NCI-H2196 treated with DMSO at 0.1 percent for 48 hours (cell line): ENCODE measurements around the gene BICD1.

ENCODE experiments used
- DNase-seq: peaks from one replicate; lab custom pipeline; 2025; ENCODE audit not compliant: unreplicated experiment; lab: John Stamatoyannopoulos, UW

Gene BICD1

DNA sequence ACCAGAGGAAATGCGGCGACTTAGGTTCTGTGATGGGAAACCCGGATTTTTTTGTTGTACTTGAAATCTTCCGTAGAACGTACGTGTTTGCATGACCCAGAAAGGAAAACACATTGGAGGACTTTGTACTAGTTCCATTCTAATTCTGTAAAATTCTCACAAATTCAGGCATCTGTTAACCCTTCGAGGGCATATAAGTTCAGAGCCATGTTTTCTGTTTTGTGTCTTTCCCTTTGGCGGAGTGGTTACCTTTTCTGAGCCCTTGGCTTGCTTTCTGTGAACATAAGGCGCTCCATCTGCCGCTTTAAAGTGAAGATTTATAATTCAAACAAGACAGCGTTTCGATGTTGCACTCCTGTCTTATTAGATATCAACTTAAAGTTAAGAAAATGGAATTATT, 34.2 kb downstream of the BICD1 start:
- no peak for DNase-seq

- no peak for DNase-seq
These were observed 38.4 kb downstream of the BICD1 start for GRCh38 chr12:32145096-32145495.

- DNase-seq, result no peak
These were observed 39.6 kb downstream of the BICD1 start for GRCh38 chr12:32146074-32146873.

GRCh38 chr12:32148372-32148771, 41.7 kb downstream of the BICD1 start:
- DNase-seq, result no peak

GRCh38 chr12:32149489-32149888, 42.8 kb downstream of the BICD1 start:
- no peak for DNase-seq

DNA sequence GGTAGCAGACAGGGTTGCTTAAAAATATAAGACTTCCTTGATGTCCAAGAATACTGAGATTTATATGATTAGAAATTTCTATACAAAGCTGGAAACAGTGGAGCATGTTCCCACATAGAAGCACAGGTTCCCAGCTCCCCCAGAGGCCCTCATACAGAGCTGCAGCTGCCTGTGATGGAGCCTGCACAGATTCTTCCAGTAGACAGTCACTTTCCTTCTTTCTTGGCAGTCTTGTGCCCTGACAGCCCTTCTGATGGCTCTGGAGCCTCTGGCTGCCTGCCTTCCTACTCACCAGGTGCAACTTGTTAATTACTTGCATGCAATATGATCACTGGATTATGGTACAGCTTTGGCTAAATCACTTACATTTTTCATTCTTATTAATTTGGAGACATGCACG, 44.4 kb downstream of the BICD1 start:
- no peak for DNase-seq

- no peak for DNase-seq
These were observed 44.9 kb downstream of the BICD1 start for GRCh38 chr12:32151552-32151951.

- no peak for DNase-seq
These were observed 48.4 kb downstream of the BICD1 start for GRCh38 chr12:32155041-32155440.

DNA sequence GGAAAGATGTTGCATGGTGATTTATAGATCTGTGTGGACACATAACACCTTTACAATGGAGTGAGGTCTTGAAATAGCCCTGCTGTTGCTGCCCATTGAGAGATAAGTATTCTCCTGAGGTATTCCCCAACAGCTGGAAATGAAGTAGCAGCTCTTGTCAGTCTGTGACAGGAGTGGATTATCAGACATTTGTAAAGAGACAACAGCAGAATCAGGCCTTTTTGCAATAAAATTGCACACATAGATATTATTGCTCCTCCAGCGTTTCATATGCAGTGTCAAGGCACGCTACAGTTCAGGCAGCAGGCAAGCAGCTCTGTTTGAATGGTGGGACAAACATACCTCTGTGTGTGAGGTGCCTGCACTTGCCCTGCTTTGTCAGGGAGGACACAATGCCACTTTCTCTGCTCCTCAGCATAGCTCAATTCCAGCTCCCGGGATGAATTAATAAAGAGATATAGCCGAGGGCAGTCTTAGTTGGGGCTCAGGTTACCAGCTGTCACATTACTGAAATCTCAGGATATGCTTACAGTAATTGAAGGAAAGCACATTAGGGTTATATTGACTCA, 49.4 kb downstream of the BICD1 start:
- DNase-seq, result no peak

DNA sequence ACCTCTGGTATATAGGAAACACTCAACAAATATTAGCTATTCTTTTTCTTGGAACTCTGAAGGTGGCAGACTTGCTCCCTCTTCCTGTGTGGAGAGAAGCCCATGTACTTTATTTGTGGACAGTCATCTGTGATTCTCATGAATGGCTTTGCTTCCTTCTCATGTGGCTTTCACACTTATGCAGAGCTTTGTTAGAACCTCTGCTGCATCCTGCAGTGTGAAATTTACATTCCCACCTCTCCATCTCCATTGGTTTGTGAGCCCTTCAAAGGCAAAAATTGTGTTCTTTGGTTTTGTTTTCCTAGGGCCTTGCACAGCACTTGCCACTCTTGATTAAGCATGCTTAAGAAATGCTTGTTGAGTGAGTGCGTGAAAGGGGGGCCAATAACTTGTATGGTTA, 51.9 kb downstream of the BICD1 start:
- DNase-seq, result no peak

- no peak for DNase-seq
These were observed 52.7 kb downstream of the BICD1 start for GRCh38 chr12:32159381-32159780.

- DNase-seq, result no peak
These were observed 53.3 kb downstream of the BICD1 start for GRCh38 chr12:32159925-32160324.

DNA sequence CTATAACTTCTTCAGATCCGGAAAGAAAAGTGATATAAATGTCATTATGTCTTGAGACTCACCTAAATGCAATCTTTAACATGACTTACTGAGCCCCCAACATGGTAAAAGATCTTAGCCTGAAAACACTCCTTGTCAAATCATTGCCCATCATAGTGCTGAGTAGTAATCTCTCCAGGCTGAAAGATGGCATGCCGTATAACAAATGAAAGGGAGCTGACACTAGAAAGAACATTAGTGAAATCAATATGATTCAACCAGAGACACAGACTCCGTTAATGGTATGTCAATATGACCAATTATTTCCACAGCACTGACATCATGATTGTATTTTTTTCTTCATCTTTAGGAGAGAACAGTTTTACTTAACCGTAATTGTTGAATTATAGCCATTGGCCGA, 54.4 kb downstream of the BICD1 start:
- DNase-seq, result no peak

DNA sequence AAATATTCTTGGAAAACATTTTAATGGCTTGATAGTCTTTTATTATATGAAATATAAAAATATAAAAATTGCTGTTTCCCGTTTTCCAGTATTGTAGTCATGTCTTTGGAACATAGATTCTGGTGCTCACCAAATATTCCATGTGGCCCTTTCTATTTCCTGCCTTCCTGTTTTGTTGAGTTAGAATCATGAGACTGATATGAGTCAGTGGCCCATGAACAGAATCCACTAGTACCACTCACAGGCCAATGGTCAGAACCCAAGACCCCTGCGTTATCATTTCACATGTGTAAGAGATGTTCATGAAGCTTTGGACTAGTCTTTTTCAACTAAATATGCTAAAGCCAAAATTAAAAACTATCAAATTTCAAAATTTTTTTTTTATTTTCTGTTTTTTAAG, 56.9 kb downstream of the BICD1 start:
- DNase-seq, result no peak

- DNase-seq, result no peak
These were observed 59.9 kb downstream of the BICD1 start for GRCh38 chr12:32166510-32166909.

- no peak for DNase-seq
These were observed 63.9 kb downstream of the BICD1 start for GRCh38 chr12:32170437-32170998.

GRCh38 chr12:32171211-32171610, 64.6 kb downstream of the BICD1 start:
- no peak for DNase-seq

DNA sequence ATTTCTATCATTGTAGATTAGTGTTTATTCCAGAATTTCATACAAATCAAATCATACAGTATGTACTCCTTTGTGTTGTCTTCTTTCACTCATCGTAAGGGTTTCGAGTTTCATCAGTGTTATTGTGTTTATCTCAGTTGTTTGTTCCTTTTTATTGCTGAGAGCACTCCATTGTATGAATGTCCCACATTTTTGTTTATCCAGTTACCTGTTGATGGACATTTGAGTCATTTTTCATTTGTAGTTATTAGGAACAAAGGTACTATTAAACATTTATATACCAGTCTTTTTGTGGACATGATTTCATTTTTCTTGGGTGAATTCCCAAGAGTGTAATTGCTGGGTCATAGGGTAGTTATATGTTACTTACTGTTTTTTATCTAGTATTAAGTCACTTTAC, 70.0 kb downstream of the BICD1 start:
- no peak for DNase-seq

- no peak for DNase-seq
These were observed 71.8 kb downstream of the BICD1 start for GRCh38 chr12:32178341-32179010.

DNA sequence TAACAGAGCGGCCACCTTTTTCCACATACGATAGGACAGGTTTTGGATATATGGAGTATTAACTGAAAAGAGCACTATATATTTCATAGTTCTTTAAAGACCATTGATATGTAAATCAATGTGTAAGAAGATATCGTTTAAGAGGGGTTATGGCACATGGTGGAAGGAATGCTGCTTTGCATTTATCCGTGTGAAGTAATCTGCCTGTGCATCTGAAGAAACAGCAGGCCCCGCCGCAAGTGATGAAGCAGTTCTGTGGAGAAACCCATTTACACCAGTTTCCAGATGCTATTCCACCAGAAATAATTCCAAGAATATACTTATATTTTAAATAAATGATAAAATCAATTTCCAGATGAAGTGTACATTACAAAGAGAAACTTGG, 72.4 kb downstream of the BICD1 start:
- DNase-seq, result no peak

- no peak for DNase-seq
These were observed 75.0 kb downstream of the BICD1 start for GRCh38 chr12:32181498-32182175.
